SU-DHL-6 (cell line): ENCODE measurements around the gene MAP3K2.

Source experiments
- EZH2phosphoT487 ChIP-seq: fragments of 200-600 bp; sonication (generic), shearing (Covaris generic); conservative IDR thresholded peaks from 2 replicates; pipeline ENCODE4 v1.6.1; 2018; ENCODE audit warnings: mild to moderate bottlenecking, antibody characterized with exemption, low read length, moderate library complexity, mixed read lengths
- TF ChIP-seq, protein P1 (sequence below): fragments of 200-600 bp; sonication (generic); IDR thresholded peaks from one replicate; pipeline ENCODE4 v1.5.1; 2017; ENCODE audit warnings: antibody characterized with exemption, mild to moderate bottlenecking, low read length, moderate library complexity; ENCODE audit not compliant: insufficient read depth, poor library complexity, severe bottlenecking

DNA sequence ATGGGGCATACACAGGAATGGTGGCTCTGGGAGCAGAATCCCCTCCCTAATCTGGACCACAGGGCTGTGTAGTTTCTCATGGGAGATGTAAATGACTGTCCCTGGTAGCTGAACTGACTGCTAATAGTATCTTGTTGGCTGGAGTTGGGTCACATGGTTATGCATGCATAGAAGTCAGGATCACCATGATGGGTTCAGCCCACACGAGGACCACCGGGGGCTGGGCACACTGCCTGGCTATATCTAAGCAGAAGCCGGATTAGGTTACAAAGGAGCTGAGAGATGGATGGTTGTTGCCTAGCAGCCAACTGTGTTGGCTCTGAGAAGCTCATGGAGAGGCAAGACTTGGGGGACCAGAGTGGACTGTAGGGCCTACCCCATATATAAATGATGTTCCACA, 6.7 kb upstream of the MAP3K2 start:
- TF ChIP-seq, protein P1, sequence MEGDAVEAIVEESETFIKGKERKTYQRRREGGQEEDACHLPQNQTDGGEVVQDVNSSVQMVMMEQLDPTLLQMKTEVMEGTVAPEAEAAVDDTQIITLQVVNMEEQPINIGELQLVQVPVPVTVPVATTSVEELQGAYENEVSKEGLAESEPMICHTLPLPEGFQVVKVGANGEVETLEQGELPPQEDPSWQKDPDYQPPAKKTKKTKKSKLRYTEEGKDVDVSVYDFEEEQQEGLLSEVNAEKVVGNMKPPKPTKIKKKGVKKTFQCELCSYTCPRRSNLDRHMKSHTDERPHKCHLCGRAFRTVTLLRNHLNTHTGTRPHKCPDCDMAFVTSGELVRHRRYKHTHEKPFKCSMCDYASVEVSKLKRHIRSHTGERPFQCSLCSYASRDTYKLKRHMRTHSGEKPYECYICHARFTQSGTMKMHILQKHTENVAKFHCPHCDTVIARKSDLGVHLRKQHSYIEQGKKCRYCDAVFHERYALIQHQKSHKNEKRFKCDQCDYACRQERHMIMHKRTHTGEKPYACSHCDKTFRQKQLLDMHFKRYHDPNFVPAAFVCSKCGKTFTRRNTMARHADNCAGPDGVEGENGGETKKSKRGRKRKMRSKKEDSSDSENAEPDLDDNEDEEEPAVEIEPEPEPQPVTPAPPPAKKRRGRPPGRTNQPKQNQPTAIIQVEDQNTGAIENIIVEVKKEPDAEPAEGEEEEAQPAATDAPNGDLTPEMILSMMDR: no peak
- no peak for TF ChIP-seq EZH2phosphoT487
